ENCODE data around the gene PLD1. TPM values are rescaled to one million over a fixed set of nuclear protein-coding genes. Genes with fewer than 3 reads are reported as not detected.
"Not testable (repeated sequence)": the region's sequence is repeated elsewhere in the genome, so short reads cannot be mapped to it uniquely, and the experiment has no call there.

PLD1 gene
- total RNA-seq, 1 donor from 2014 or later = not detected

DNA sequence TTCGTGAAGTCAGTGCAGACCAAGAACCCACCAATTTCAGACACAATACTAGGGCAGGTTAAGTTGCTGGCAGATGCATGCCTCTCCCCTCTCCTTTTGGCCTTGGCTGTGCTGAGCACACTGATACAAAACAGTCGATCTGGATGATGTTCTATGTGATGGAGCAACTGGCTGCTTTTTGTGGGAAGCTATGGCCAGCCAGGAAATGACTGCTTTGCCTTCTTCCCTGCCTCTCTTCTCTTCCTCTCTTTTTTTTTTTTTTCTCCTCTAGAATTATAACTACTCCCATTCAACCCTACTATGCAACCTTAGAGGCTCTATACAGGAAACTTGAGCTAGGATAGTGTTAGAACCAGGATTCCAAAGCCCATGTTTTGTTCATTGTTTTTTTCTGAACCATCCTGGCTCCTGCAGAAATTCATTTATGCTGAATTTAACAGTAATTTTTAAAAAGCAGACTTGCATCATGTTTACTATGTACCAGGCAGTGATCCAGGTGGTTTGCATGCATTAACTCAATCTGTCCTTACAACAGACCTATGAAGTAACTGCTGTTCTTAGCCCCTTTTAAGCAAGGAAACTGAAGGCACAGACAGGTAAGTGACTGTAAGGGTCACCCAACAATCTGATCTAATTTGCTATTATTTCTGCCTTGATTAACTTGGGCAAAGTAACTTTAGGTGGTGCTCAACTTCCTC lies 62.9 kb downstream of the PLD1 start:
- TF ChIP-seq, protein P1, sequence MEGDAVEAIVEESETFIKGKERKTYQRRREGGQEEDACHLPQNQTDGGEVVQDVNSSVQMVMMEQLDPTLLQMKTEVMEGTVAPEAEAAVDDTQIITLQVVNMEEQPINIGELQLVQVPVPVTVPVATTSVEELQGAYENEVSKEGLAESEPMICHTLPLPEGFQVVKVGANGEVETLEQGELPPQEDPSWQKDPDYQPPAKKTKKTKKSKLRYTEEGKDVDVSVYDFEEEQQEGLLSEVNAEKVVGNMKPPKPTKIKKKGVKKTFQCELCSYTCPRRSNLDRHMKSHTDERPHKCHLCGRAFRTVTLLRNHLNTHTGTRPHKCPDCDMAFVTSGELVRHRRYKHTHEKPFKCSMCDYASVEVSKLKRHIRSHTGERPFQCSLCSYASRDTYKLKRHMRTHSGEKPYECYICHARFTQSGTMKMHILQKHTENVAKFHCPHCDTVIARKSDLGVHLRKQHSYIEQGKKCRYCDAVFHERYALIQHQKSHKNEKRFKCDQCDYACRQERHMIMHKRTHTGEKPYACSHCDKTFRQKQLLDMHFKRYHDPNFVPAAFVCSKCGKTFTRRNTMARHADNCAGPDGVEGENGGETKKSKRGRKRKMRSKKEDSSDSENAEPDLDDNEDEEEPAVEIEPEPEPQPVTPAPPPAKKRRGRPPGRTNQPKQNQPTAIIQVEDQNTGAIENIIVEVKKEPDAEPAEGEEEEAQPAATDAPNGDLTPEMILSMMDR (IDR thresholded peaks at IDR 0.05) = no peak
- no peak for ATAC-seq (ENCODE audit: low read depth)
- intact Hi-C loops (cut with micrococcal nuclease) = no loop called here
- Mint-ChIP-seq H3K27me3 (peaks cover 11% of the 10 kb centered on the region), H3K4me1 (no peaks in the 10 kb centered on the region), H3K4me3 (no peak overlapping the region), H3K27ac (no peak overlapping the region), H3K9me3 (no peaks in the 10 kb centered on the region), H3K36me3 (ENCODE audit: low read depth) (no peaks in the 10 kb centered on the region)
- CTCF ChIA-PET = no interaction called here
- no peak for DNase-seq
- POLR2A ChIA-PET = no interaction called here

- H3K4me1 Mint-ChIP-seq; H3K4me3 Mint-ChIP-seq; POLR2A ChIA-PET; H3K36me3 Mint-ChIP-seq (ENCODE audit: low read depth); H3K27ac Mint-ChIP-seq; DNase-seq; CTCF ChIA-PET; ATAC-seq (ENCODE audit: low read depth); intact Hi-C loops (cut with micrococcal nuclease); H3K9me3 Mint-ChIP-seq: not testable (repeated sequence)
- H3K27me3 Mint-ChIP-seq = peaks cover 11% of the 10 kb centered on the region
These were observed 63.7 kb downstream of the PLD1 start for GRCh38 chr3:171746320-171747222.

- no peak for DNase-seq
- ChIA-PET POLR2A (no interaction called here), CTCF (no interaction called here)
- intact Hi-C loops (cut with micrococcal nuclease) = no loop called here
- no peaks in the 10 kb centered on the region for H3K4me1 Mint-ChIP-seq
- no peak for ATAC-seq (ENCODE audit: low read depth)
- H3K9me3 Mint-ChIP-seq = no peaks in the 10 kb centered on the region
- TF ChIP-seq, protein P1 (IDR thresholded peaks at IDR 0.05) = no peak
- no peak overlapping the region for H3K27ac Mint-ChIP-seq
- H3K4me3 Mint-ChIP-seq = no peak overlapping the region
- H3K36me3 Mint-ChIP-seq (ENCODE audit: low read depth) = no peaks in the 10 kb centered on the region
- peaks cover 11% of the 10 kb centered on the region for H3K27me3 Mint-ChIP-seq
These were observed 64.5 kb downstream of the PLD1 start for GRCh38 chr3:171745577-171746319.

DNA sequence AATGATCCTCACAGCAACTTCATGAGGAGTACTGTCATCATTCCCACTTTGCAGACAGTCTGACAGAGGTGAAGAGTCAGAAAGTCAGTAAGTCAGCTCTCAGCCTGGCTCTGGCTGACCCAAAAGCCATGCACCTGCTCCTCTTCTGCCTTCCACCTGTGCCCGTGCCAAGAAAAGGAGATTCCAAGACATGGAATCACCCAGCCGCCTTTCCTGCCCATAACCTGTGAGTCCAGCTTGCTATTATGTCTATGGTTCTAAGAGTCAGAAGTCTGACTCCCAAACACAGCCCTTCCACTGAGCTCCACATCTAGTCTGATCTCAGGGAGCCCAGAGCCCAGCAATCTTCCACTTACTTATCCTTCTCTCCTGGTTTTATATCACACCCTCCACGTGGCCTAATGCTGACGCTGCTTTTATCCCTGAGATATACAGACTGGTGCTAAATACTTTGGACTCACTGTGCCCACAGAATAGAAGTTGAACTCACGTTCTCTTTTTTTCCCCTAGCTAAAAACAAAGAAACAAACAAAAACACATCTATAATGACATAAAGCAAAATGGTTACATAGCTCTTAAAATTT lies 66.0 kb downstream of the PLD1 start:
- POLR2A ChIA-PET = no interaction called here
- H3K4me3 Mint-ChIP-seq = no peak overlapping the region

More for the DNA sequence above, 66.0 kb downstream of the PLD1 start:
- TF ChIP-seq, protein P1 (IDR thresholded peaks at IDR 0.05) = no peak
- ATAC-seq (ENCODE audit: low read depth) (no peak), DNase-seq (no peak)
- Mint-ChIP-seq H3K9me3 (no peaks in the 10 kb centered on the region), H3K27me3 (peaks cover 11% of the 10 kb centered on the region), H3K36me3 (ENCODE audit: low read depth) (no peaks in the 10 kb centered on the region), H3K4me1 (no peaks in the 10 kb centered on the region), H3K27ac (no peak overlapping the region)
- CTCF ChIA-PET = no interaction called here
- intact Hi-C loops (cut with micrococcal nuclease) = no loop called here

Data from activated B cell treated with CpG ODN at 0.5 μM for 24 hours (primary cell).